HG03135 (cell line): ENCODE data around the gene ARHGAP6.

Experiments
- ATAC-seq: cut with Tn5 transposase; IDR thresholded peaks from one replicate; pipeline ENCODE4 v1.9.1; 2021; ENCODE audit warnings: mild to moderate bottlenecking, moderate library complexity; ENCODE audit not compliant: unreplicated experiment

Gene ARHGAP6

DNA sequence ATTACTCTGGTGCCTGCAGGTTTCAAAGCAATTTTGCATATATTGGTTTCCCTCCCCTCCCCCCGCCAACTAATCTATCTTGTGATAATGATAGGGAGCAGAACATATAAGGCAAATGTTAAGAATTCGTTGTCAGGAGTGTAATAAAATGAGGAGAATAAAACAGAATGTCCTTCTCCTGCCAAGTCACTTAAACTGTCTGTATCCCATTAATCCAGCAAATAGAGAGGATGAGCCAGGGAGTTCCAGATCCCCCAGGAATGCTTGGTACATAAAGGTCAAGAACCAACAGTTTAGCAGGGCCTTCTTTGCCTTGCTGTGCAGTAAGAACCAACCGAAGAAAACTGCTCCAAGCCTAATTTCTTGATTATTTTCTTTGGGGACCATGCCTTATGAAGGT lies 231.1 kb downstream of the ARHGAP6 start:
- ATAC-seq = no peak

DNA sequence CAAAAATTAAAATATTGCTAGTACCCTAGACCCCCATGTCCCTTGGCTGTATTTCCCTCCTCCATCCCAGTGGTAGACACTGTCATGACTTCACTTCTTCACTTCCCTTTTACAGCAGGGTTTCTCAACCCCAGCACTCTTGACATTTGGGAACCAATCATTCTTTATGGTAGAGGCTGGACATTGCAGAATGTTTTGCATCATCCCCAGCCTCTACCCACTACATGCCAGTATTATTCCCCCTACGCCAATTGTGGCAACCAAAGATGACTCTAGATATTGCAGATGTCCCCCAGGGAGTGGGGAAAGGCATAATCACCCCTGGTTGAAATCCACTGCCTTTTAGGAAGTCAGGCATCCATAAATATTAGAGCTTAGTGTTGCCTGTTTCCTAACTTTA lies 233.9 kb downstream of the ARHGAP6 start:
- no peak for ATAC-seq

DNA sequence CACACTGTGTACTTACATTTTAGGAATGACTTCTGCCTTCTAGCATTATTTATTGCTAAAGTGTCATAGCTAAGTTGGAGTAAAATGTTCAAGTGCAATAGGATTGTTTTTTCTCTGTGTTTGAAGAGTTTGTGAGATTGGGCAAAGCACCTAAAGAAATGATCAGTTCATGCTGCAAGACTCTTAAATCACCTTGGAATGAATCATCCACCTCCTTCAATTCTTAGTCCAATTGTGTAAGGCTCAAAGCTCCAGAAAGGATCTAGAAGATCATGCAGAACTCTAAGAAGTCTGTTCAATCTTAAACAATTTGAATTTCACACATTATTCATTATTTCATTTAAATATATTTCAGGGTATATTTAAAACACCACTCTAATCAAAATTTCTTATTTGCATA lies 235.4 kb downstream of the ARHGAP6 start:
- ATAC-seq = no peak

DNA sequence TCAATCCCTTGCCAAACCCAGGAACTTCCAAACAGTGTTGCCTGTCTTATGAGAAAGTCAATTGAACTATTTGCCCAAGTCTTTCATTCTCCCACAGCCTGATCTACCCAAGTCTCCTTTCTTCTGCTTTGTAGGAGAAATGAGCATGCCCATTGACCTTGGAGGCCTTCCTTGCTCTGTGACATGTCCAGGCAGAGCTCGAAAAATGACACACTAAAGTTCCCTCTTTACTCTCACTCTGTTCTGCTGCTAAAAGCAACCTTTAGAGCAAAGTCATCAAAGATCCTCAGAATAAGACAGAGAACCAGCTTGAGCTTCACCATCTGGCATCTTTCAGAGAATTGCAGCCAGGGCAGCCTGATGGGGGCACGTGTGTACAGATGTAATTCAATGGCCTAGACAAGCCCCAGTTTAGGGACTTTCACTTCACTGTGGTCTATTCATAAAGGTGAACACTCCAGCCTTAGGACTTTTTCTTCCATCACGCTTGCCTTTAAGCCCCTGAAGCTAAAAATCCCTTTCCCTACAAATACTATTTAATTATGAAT lies 236.1 kb downstream of the ARHGAP6 start:
- no peak for ATAC-seq

DNA sequence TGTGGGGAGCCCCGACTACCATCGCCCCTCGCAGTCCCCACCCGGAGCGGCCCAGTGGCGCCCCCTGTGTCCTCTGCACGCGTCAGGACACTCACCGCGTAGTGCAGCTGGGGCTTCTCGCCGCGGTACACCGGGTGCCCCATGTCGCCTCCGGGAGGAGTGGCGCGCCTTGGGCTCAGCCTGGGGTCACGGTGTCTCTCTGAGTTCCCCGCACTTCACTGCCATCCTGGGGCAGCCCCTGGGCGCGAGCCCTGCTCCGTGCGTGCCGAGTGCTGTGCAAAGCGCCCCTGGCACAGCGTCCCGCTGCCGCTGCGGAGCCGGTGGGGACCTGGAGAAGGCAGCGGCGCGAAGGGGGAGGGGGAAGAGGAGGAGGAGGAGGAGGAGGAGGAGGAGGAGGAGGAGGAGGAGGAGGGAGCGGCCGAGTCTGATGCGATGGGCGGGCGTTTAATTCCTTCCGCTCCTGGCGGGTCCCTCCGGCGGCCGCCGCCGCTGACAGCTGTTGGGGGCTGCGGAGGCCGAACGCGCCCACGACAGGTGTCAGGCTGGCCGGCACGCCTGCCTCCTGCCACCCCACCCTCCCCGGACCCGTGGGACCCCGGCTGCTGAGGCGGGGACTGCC lies 238.2 kb downstream of the ARHGAP6 start:
- no peak for ATAC-seq

DNA sequence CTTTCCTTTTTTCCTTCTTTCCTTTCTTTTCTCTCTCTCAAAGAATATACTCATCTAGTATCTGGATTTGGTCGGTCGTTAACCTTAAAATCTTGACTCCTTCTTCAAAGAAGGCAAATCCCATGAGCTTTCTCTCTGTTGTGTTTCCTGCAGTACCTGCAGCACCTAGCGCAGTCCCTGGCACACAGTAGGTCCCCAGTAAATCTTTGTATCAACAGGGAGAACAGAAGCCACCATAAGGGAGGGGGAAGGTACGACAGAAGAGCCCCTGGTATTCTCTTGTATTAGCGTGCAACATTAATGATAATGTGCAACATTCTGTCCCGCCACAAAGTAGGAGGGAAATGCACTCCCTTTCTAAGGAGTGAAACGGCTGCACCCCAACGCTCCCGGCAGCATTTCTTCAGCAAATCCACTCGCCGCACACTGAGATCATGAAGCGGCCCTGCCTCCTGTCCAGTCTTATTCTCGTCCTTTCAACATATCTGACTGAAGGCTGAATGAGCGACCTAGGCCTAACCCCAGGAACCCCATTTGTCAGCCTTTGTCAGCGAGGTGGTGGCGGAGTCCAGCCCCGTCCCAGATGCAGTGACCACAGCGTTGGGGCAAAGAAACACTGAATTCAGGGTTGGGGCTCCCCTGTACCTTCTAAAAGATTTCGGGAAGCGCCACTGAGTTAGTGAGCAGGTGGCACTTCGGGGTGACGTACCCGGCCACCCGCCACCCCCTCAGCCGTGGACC lies 238.8 kb downstream of the ARHGAP6 start:
- ATAC-seq = no peak

DNA sequence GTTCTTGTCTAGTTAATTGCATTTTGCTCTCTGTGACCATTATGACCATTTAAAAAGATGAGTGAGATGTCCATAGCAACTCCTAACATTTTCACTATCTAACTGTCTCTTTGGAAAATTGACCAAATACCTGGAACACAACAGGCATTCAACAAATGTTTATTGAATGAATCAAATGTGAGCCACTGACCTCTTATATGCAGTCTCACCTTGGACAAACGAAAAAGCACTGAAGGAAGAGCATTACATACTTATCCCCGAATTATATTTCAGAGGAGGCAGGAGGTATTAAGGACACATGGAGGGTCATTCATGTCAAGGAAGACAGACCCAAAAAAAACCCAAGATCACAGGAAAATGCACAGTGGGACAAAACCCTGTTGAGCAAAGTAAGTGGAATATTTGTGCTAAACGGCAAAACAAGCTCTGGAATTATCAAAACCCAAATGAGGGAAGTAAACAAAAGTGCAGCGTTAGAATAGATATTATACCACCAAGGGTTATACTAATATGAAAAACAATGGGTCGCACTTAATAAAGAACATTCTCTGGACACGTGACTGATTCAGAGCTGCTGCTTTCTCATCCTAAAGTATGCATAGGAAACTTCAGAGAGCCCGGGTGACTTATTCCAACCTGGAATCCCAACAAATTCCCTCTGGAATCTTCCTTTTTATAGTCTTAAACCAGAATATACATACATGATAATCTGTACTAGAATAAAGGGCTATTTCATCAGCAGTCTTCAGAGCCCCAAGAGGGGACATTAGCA lies 240.6 kb downstream of the ARHGAP6 start:
- ATAC-seq = no peak

DNA sequence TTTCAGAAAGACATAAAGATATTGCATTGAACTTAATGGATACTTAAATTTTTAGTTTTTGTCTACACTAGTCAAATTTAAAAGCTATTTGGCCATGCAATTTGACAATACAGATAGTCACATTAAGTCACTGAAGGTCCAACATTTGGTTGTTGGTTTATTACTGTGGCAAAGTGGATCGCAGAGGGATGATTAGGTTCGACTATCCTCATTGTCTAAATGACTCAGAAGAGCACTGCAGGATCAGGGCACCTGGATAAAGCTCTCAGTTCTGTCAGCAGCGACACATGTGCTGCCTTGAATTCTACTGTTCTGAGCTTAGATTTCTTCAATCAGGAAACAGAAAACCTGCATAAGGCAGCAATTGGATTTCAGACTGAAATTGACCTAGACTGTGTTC lies 241.8 kb downstream of the ARHGAP6 start:
- no peak for ATAC-seq

DNA sequence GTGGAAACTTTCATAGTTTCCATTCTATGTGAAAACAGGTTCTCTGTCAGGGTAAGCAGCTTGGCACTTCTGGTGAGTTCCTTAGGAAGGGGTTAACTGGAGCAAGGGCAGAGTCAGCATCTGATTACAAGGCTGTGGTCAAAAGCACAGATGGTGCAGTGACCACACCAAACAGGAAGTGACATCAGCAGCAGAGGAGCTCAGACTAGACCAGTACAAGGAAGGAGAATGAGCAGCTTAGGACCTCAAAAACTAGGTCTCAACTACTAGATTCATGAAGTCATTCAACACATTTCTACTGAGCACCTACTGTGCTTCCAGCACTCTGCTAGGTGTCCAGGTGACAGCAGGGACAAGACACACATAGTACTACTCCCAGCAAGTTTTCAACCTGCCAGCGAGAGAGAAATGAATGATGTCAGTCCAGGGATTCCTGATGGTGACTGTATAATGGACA lies 242.3 kb downstream of the ARHGAP6 start:
- ATAC-seq = peak; percentile 94

DNA sequence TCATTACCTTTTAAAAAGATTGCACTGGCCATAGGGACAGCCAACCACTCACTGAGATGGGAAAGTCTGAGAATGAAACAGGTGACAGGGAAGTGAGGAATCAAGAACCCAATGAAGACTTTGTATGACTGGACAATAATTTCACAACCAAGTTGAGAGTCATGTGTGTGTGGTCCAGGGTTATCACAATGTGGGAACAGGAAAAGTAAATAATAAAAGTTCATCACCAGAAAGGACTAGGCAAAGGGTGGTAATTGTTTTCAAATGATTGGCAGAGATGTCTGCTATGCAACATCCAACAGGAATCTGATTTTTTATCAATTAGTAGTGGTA lies 243.2 kb downstream of the ARHGAP6 start:
- no peak for ATAC-seq

DNA sequence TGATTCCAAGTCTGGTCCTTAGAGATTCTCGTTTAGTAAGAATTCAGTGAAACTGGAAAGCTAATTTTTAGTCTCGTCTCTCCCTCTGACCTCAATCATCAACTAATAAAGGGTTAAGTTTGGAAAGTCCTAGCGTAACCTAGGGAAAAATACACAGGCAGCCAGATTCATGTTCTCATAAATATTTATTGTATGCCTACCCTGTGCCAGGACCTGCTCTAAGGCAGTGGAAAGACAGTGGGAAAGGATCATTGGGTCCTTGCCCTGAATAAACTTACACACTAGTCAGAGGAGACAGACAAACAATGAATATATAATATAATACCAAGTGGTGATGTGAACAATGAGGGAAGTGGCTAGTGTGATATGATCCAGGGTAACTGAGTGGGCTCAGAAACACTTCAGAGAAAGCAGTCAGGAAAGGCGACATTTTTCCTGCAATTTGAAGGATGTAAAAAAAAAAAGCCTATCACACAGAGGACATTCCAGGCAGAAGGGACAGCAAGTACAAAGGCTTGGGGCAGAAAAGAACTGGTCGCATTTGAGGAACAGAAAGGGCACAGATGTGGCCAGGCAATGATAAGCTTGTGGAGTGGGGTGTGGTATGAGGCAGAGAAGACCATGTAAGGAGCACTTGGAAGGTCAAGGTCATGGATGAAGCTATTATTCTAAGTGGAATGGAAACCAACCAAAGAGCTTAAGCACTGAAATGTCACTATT lies 243.8 kb downstream of the ARHGAP6 start:
- ATAC-seq = no peak

DNA sequence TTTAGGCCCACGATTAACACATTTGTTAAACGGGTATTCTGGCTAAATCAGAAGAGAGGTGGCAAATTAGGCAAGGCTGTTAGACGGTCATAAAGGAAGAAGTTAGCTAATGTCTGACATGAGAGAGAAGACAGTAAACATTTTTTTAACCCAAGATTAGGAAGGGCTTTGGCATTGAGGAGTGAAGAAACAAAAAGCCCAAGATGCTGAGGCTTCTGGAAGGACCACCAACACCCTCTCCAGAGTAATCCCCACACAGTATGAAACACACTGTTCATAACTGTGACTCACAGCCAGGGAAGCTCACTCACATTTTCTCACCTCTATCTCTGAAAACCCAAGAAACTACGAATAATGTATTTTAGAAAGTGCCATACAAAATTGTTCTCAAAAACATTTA lies 244.9 kb downstream of the ARHGAP6 start:
- no peak for ATAC-seq

DNA sequence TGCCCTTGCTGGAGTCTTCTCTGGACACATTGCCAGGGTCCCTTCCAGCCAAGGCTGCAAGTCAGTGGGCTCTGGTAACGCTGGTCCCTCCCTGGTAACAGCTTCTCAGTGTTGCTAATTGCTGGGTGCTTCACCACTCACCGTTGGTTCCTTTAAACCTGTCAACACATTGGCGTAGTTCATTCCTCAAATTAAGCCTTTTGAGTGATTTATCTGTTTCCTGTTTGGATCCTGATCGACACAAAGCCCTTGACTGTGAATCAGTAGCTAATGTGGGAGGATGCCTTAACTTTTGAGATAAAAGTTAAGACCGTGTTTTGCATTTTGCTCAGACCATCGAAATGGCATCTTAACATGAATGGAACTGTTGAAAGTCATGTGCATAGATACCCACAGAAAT lies 246.6 kb downstream of the ARHGAP6 start:
- ATAC-seq = no peak

DNA sequence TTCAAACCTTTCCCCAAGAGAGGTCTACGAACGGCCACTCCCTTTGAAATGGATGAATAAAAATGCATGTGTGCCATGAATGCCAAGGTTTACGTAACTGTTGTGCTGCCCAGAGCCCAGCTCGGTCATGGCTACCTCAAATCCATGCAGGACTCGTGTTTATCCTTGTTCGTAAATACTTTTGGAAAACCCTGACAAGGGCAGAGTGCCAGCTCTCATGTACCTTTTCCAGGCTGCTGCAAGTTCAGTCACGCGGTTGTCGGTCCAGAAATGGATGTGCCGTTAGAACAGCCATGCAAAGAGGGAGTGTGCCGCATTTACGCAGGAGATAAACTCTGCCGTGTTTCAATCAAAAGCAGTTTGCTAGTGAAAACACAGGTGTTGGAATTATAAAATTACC lies 249.1 kb downstream of the ARHGAP6 start:
- ATAC-seq = no peak

DNA sequence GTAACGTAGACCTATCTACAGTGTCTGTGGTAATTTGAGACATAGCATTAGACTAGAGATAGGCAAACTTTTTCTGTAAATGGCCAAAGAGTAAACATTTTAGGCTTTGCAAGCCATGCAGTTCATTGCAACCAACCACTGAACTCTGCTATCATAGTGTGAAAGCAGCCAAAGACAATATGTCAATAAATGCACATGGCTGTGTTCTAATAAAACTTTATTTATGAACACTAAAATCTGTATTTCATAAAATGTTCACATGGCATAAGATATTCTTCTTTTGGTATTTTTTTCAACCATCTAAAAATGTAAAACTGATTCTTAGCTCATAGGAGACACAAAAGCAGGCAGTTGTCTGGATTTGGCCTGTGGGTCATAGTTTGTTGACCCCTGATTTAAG lies 251.6 kb downstream of the ARHGAP6 start:
- no peak for ATAC-seq

DNA sequence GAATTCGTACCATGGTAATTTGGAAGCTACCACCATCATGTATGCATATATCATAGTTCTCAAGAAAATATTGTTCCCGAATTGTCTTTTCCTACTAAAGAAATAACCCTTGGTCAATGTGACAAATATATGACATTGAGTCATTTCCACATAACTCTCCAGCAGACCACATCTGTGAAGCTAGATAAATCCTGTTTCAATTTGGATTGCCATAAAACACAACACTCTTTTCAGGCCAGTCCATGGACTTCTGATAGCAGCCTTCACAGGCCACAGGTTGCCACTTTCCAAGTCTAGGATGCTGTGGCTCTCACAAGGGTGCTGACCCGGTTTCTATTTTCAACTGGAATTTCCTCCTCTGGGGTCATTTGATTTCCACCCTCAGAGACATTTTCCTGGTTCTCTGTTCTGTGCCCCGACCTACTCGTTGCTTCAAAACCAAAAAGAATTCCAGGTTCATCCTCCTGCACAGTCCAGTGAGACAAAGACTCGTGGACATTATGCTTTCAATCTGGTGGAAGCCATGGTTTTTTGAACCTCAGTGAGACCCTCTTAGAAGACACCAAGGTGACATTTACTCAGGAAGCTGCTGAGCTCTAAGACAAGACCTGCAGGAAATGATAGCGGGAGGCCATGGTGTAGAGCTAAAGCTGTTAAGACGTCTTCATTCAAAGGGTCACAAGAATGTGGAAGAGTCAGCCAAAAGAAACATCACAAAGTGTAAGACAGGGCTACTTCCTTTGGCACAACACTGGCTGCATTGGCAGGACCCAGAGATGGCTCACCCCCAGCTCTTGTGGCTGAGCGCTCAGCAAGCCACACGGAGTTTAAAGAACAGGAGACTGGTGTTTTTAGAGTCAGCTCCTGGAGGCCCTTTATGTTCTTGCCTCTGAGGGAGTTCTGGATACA lies 252.8 kb downstream of the ARHGAP6 start:
- no peak for ATAC-seq

DNA sequence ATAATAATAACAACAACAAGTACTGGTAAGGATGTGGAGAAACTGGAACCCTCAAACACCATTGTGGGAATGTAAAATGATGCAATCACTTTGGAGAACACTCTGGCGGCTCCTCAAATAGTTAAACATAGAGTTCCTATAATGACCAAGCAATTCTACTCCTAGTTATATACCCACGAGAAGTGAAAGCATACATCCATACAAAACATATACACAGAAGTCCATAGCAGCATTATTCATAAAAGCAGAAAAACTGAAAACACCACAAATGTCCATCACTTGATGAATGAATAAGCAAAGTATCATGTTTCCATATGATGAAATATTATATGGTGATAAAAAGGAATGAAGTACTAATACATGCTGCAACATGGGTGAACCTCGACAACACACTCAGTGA lies 255.8 kb downstream of the ARHGAP6 start:
- no peak for ATAC-seq

DNA sequence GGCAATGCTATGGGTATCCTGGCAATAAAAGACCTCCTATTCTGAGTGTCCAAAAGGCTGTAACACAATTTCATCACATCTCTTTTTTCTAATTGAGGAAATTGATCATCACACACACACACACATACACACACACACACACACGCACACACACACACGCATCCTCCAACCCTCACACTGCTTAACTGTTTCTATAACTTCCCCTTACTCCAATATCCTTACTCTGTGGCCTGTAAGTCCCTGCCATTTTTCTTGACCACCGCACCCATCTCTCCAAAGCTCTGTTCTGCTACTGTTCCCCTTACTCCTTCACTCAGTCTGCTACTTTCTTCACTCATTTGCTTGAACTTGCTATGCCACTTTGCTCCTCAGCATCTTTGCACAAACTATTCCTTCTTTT lies 256.9 kb downstream of the ARHGAP6 start:
- no peak for ATAC-seq

DNA sequence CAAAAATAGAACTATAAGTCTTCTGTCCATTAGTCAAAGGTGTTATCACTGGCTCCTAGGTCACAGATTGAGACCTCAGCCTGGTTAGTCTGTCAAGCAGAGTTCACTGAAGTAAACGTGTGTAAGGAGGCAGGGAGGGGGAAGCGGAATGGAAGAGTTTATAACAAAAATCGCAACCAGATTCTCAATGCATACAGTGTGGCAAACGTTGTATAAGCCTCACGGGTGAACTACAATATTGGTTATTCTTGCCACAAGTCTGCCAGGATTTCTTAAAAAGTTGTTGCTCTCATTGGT lies 257.7 kb downstream of the ARHGAP6 start:
- ATAC-seq = no peak

DNA sequence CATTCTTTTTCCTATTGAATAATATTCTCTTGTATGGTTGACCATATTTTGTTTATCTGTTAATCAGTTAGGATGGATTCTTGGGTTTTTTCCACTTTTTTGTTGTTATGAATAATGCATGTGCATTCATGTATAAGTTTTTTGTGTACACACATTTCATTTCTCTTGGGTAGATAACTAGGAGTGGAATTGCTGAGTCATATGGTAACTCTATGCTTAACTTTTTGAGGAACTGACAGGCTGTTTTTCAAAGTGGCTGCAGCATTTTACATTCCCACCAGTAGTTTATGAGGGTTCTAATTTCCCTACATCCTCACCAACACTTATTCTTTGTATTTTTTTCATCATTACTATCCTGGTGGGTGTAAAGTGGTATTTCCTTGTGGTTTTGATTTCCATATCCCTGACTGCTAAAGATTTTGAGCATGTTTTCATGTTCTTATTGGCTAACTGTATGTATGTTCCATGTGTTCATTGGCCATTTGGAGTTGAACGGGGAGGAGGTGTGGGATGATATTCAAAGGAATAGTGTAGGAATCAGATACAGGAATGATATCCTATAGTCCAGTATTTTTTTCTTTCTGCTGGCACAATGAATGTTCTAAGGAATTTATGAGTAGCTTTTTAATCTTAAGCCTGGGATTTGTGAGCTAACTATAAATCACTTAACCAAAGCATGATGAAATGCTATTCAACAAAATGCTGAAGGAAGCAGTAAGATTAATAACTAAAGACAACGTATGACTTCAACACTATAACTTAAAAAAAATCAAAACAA lies 258.2 kb downstream of the ARHGAP6 start:
- no peak for ATAC-seq
